Mesenchymal stem cell (in vitro differentiated cells and primary cell): Measurements from ENCODE around the gene ARID5B.

Source experiments
- DNase-seq: peaks from one replicate; pipeline ENCODE4 v3.0.0-alpha.2; 2013
- H2AFZ ChIP-seq: one replicate; pipeline ENCODE4 v1.6.1; 2013; ENCODE audit warnings: low read depth, mild to moderate bottlenecking, control low read depth, inconsistent platforms, low read length, moderate library complexity
- H2AK5ac ChIP-seq: 2 replicates; pipeline ENCODE4 v1.6.1; 2013; ENCODE audit warnings: low read length, moderate library complexity, mild to moderate bottlenecking, inconsistent platforms; ENCODE audit not compliant: severe bottlenecking
- H2BK120ac ChIP-seq: one replicate; pipeline ENCODE4 v1.6.1; 2013; ENCODE audit warnings: low read depth, mild to moderate bottlenecking, inconsistent platforms, low read length, moderate library complexity
- H2BK12ac ChIP-seq, 2 experiments: one replicate each; pipeline ENCODE4 v1.6.1; 2013; ENCODE audit warnings: inconsistent platforms in 2 of 2, low read length in 2 of 2, mild to moderate bottlenecking in 2 of 2, moderate library complexity in 2 of 2, control low read depth in 1 of 2
- H2BK15ac ChIP-seq: one replicate; pipeline ENCODE4 v1.6.1; 2013; ENCODE audit warnings: mild to moderate bottlenecking, low read depth, inconsistent platforms; ENCODE audit not compliant: poor library complexity, severe bottlenecking
- H2BK5ac ChIP-seq: 2 replicates; pipeline ENCODE4 v1.6.1; 2013; ENCODE audit warnings: low read depth, mild to moderate bottlenecking, low read length, control low read depth, inconsistent platforms; ENCODE audit not compliant: poor library complexity, severe bottlenecking
- H3K14ac ChIP-seq, 2 experiments: one replicate each; pipeline ENCODE4 v1.6.1; 2013; ENCODE audit warnings: inconsistent platforms in 2 of 2, low read length in 2 of 2, control low read depth in 1 of 2, mild to moderate bottlenecking in 1 of 2, moderate library complexity in 1 of 2
- H3K18ac ChIP-seq, 2 experiments: one replicate each; pipeline ENCODE4 v1.6.1; 2013; ENCODE audit warnings: inconsistent platforms in 2 of 2, low read length in 2 of 2, control low read depth in 1 of 2, low read depth in 1 of 2, mild to moderate bottlenecking in 1 of 2
- H3K23ac ChIP-seq, 2 experiments: one replicate each; pipeline ENCODE4 v1.6.1; 2013; ENCODE audit warnings: inconsistent platforms in 2 of 2, low read length in 2 of 2, mild to moderate bottlenecking in 2 of 2, moderate library complexity in 2 of 2, control low read depth in 1 of 2
- H3K27ac ChIP-seq: 2 replicates; pipeline ENCODE4 v1.5.1; 2013; ENCODE audit warnings: mild to moderate bottlenecking, moderate library complexity, low read length, control low read depth, inconsistent platforms; ENCODE audit not compliant: poor library complexity, severe bottlenecking
- H3K27me3 ChIP-seq, 2 experiments: 2 replicates each; pipeline versions ENCODE4 v1.6.1 to v1.7.0; 2013; ENCODE audit warnings: low read length in 2 of 2, mild to moderate bottlenecking in 2 of 2, moderate library complexity in 2 of 2, control low read depth in 1 of 2, inconsistent platforms in 1 of 2; ENCODE audit not compliant: control insufficient read depth in 1 of 2, insufficient read depth in 1 of 2
- H3K36me3 ChIP-seq, 2 experiments: 2 replicates each; pipeline versions ENCODE4 v1.6.1 to v1.7.0; 2013; ENCODE audit warnings: low read length in 2 of 2, control low read depth in 1 of 2, inconsistent platforms in 1 of 2, low read depth in 1 of 2, mild to moderate bottlenecking in 1 of 2; ENCODE audit not compliant: insufficient read depth in 2 of 2, control insufficient read depth in 1 of 2
- H3K4ac ChIP-seq, 2 experiments: one replicate each; pipeline ENCODE4 v1.6.1; 2013; ENCODE audit warnings: inconsistent platforms in 2 of 2, low read length in 2 of 2, mild to moderate bottlenecking in 2 of 2, moderate library complexity in 2 of 2, control low read depth in 1 of 2, low read depth in 1 of 2
- H3K4me1 ChIP-seq: 2 replicates; pipeline ENCODE4 v1.6.1; 2013; ENCODE audit warnings: low read depth, low read length, control low read depth; ENCODE audit not compliant: control insufficient read depth, insufficient read depth
- H3K4me2 ChIP-seq: 2 replicates; pipeline ENCODE4 v1.6.1; 2013; ENCODE audit warnings: low read length, mild to moderate bottlenecking, inconsistent platforms; ENCODE audit not compliant: poor library complexity, severe bottlenecking
- H3K4me3 ChIP-seq, 2 experiments: 2 replicates each; pipeline versions ENCODE4 v1.5.1 to v1.7.0; 2013; ENCODE audit warnings: low read length in 2 of 2, mild to moderate bottlenecking in 2 of 2, control low read depth in 1 of 2, low read depth in 1 of 2; ENCODE audit not compliant: insufficient read depth in 1 of 2
- H3K79me1 ChIP-seq: replicated peaks from 2 replicates; pipeline ENCODE4 v1.6.1; 2013; ENCODE audit warnings: mild to moderate bottlenecking, control low read depth, low read length, inconsistent platforms; ENCODE audit not compliant: poor library complexity, severe bottlenecking
- H3K9ac ChIP-seq: 2 replicates; pipeline ENCODE4 v1.7.0; 2013; ENCODE audit warnings: mild to moderate bottlenecking, low read length, moderate library complexity
- H3K9me3 ChIP-seq: 2 replicates; pipeline ENCODE4 v1.7.0; 2013; ENCODE audit warnings: mild to moderate bottlenecking, low read length; ENCODE audit not compliant: control insufficient read depth
- H4K8ac ChIP-seq: one replicate; pipeline ENCODE4 v1.6.1; 2013; ENCODE audit warnings: inconsistent platforms, mild to moderate bottlenecking, low read length, moderate library complexity
- H4K91ac ChIP-seq: one replicate; pipeline ENCODE4 v1.6.1; 2013; ENCODE audit warnings: mild to moderate bottlenecking, low read length, inconsistent platforms
- WGBS: methylation state at CpG from one replicate; pipeline ENCODE4 v1.1.7; 2013; ENCODE audit warnings: mixed read lengths; 5-methylcytosine and 5-hydroxymethylcytosine counted together

The ARID5B gene

GRCh38 chr10:61987537-61987936 is 86.0 kb downstream of the ARID5B start:
- Histone ChIP-seq H2AK5ac (no peak overlapping the region), H3K79me1 (peaks cover 39% of the 10 kb centered on the region), H2BK5ac (no peak overlapping the region), H3K4me2 (no peak overlapping the region), H4K91ac (no peak overlapping the region), H2AFZ (no peak overlapping the region), H2BK12ac (no peak overlapping the region), H3K27ac (no peak overlapping the region), H3K14ac (no peak overlapping the region), H3K4me1 (no peaks in the 10 kb centered on the region), H4K8ac (no peak overlapping the region), H3K36me3 (no peaks in the 10 kb centered on the region), H3K18ac (no peak overlapping the region), H3K4me3 (peak overlapping the region in 1 of 2 experiments; percentile 57), H3K9ac (peak overlapping the region; percentile 68), H2BK15ac (no peak overlapping the region), H3K4ac (no peak overlapping the region), H3K23ac (no peak overlapping the region), H3K27me3 (no peaks in the 10 kb centered on the region), H2BK120ac (no peak overlapping the region), H3K9me3 (no peaks in the 10 kb centered on the region)
- DNase-seq, result no peak
- 91% methylated on average over 1 of the region's 3 CpGs for WGBS

- Histone ChIP-seq H2AFZ (no peak overlapping the region), H3K4ac (no peak overlapping the region), H3K4me1 (no peaks in the 10 kb centered on the region), H3K79me1 (peaks cover 35% of the 10 kb centered on the region), H3K23ac (no peak overlapping the region), H3K9ac (peak overlapping the region; percentile 68), H3K18ac (no peak overlapping the region), H4K8ac (no peak overlapping the region), H3K4me3 (peak overlapping the region in 1 of 2 experiments; percentile 57), H3K9me3 (no peaks in the 10 kb centered on the region), H3K4me2 (no peak overlapping the region), H2BK15ac (no peak overlapping the region), H3K27ac (no peak overlapping the region), H2AK5ac (no peak overlapping the region), H3K36me3 (no peaks in the 10 kb centered on the region), H3K14ac (no peak overlapping the region), H2BK5ac (no peak overlapping the region), H3K27me3 (no peaks in the 10 kb centered on the region), H2BK12ac (no peak overlapping the region), H4K91ac (no peak overlapping the region), H2BK120ac (no peak overlapping the region)
- no CpG with 5 or more reads among the region's 2 CpGs for WGBS
- DNase-seq, result peak; percentile 28
Observed at GRCh38 chr10:61987951-61988379, 86.5 kb downstream of the ARID5B start.

GRCh38 chr10:61989995-61990760 is 88.7 kb downstream of the ARID5B start:
- Histone ChIP-seq H3K9me3 (no peaks in the 10 kb centered on the region), H3K27ac (no peak overlapping the region), H2BK5ac (no peak overlapping the region), H3K23ac (no peak overlapping the region), H3K27me3 (no peaks in the 10 kb centered on the region), H2BK120ac (no peak overlapping the region), H3K4me3 (no peak overlapping the region), H3K4me2 (no peak overlapping the region), H3K18ac (peak overlapping the region in 1 of 2 experiments; percentile 50), H4K91ac (no peak overlapping the region), H2AFZ (no peak overlapping the region), H3K4me1 (no peaks in the 10 kb centered on the region), H3K9ac (peak overlapping the region; percentile 17), H2AK5ac (no peak overlapping the region), H3K4ac (no peak overlapping the region), H3K36me3 (no peaks in the 10 kb centered on the region), H2BK15ac (no peak overlapping the region), H4K8ac (no peak overlapping the region), H2BK12ac (no peak overlapping the region), H3K79me1 (peaks cover 24% of the 10 kb centered on the region), H3K14ac (no peak overlapping the region)
- 97% methylated on average over 3 of the region's 4 CpGs for WGBS
- peak; percentile 33 for DNase-seq

GRCh38 chr10:61990761-61991135 is 89.2 kb downstream of the ARID5B start:
- H4K8ac ChIP-seq, result no peak overlapping the region
- H3K23ac ChIP-seq, result no peak overlapping the region
- no peaks in the 10 kb centered on the region for H3K27me3 ChIP-seq
- no peak overlapping the region for H2BK12ac ChIP-seq
- DNase-seq, result peak; percentile 45
- no peak overlapping the region for H2BK120ac ChIP-seq
- no peak overlapping the region for H2AFZ ChIP-seq
- H3K9me3 ChIP-seq, result no peaks in the 10 kb centered on the region
- H2BK15ac ChIP-seq, result no peak overlapping the region
- no peak overlapping the region for H3K4me2 ChIP-seq
- no peaks in the 10 kb centered on the region for H3K36me3 ChIP-seq
- no peak overlapping the region for H3K4me3 ChIP-seq
- no peak overlapping the region for H2AK5ac ChIP-seq
- no peak overlapping the region for H3K9ac ChIP-seq
- H3K27ac ChIP-seq, result no peak overlapping the region
- H3K14ac ChIP-seq, result no peak overlapping the region
- peaks cover 25% of the 10 kb centered on the region for H3K79me1 ChIP-seq
- H2BK5ac ChIP-seq, result no peak overlapping the region
- 80% methylated on average over 1 of the region's 1 CpG for WGBS
- H3K4ac ChIP-seq, result no peak overlapping the region
- H3K4me1 ChIP-seq, result no peaks in the 10 kb centered on the region
- no peak overlapping the region for H4K91ac ChIP-seq
- H3K18ac ChIP-seq, result no peak overlapping the region
